Muscle layer of duodenum (tissue), 2 donors: ENCODE results near the gene PSMD7.

Experiments
- H3K27ac ChIP-seq: one replicate; pipeline ENCODE4 v1.7.0; 2013; ENCODE audit warnings: mild to moderate bottlenecking, low read length
- H3K27me3 ChIP-seq: one replicate; pipeline ENCODE4 v1.7.0; 2013; ENCODE audit warnings: low read depth, mild to moderate bottlenecking, control low read depth, low read length
- H3K36me3 ChIP-seq, 2 donors: one replicate each; pipeline ENCODE4 v1.7.0; 2013; ENCODE audit warnings: low read length in 2 of 2, control low read depth in 1 of 2, mild to moderate bottlenecking in 1 of 2; ENCODE audit not compliant: insufficient read depth in 2 of 2, control insufficient read depth in 1 of 2
- H3K4me1 ChIP-seq, 2 donors: one replicate each; pipeline ENCODE4 v1.7.0; 2013; ENCODE audit warnings: low read length in 2 of 2, mild to moderate bottlenecking in 2 of 2, control low read depth in 1 of 2, moderate library complexity in 1 of 2; ENCODE audit not compliant: insufficient read depth in 2 of 2, control insufficient read depth in 1 of 2
- H3K4me3 ChIP-seq, 2 donors: one replicate each; pipeline ENCODE4 v1.7.0; 2013; ENCODE audit warnings: low read length in 2 of 2, low read depth in 1 of 2, mild to moderate bottlenecking in 1 of 2
- H3K9me3 ChIP-seq, 2 donors: one replicate each; pipeline ENCODE4 v1.7.0; 2013; ENCODE audit warnings: low read length in 2 of 2, control low read depth in 1 of 2, mild to moderate bottlenecking in 1 of 2; ENCODE audit not compliant: control insufficient read depth in 1 of 2
- donor health status: healthy.

PSMD7 gene

DNA sequence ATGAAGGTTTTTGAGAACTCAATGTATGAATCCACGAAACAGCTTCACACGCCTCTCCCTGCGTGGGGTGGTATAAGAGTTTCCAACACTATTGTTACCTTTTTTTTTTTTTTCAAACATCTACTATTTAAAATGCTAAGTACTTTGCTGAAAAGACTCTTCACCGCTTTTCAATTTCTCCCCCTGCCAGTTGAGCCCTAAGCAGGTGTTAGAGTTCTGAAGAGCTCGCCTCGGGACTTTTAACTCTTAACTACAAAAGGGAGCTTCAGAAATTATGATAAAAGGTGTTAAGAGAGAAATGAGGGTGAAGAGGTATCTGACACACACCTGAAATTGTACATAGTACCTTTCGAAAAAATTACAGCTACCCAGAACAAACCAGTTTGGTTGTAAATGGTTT, 20.9 kb upstream of the PSMD7 start:
- no peaks in the 10 kb centered on the region for H3K4me1 ChIP-seq
- H3K27ac ChIP-seq: no peak overlapping the region
- no peaks in the 10 kb centered on the region for H3K9me3 ChIP-seq
- H3K27me3 ChIP-seq: no peaks in the 10 kb centered on the region
- H3K36me3 ChIP-seq: no peaks in the 10 kb centered on the region
- H3K4me3 ChIP-seq: no peak overlapping the region

DNA sequence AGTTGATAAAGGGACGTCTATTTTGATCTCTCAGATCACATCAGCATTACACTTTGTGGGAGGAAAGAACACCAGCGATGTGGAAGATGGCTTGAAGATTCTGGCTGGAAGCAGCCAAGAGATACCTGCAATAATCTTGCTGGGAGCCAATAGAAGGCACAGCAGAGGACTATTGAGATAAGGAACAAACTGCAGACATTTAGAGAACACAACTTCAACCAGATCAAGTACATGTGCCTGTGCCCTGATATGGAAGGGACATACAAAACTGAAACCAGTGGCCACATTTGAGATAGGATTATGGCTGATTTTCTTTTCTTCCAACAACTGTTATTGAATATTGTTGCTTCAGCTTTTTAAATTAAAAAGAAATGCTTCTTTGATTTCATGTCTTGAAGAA, 18.6 kb upstream of the PSMD7 start:
- no peak overlapping the region for H3K27ac ChIP-seq
- no peaks in the 10 kb centered on the region for H3K36me3 ChIP-seq
- H3K4me1 ChIP-seq: no peaks in the 10 kb centered on the region
- H3K9me3 ChIP-seq: no peaks in the 10 kb centered on the region
- H3K4me3 ChIP-seq: no peak overlapping the region
- H3K27me3 ChIP-seq: no peaks in the 10 kb centered on the region

DNA sequence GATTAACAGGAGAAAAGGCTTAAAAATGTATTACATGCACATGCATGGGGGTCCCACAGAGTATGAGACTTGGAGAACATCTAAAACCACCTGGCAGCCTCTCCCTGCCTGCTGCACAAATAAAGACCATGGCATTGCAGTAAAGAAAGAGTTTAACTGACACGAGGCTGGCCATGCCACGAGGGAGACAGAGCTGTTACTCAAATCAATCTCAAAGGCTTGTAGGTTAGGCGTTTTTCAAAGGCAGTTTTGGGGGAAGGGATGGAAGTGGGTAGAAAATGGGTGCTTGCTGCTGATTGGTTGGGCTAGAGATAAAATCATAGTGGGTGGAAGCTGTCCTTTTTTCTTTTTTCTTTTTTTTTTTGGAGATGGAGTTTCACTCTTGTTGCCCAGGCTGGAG, 17.3 kb upstream of the PSMD7 start:
- no peaks in the 10 kb centered on the region for H3K27me3 ChIP-seq
- H3K9me3 ChIP-seq: no peaks in the 10 kb centered on the region
- no peaks in the 10 kb centered on the region for H3K36me3 ChIP-seq
- H3K4me1 ChIP-seq: no peaks in the 10 kb centered on the region
- H3K27ac ChIP-seq: no peak overlapping the region
- H3K4me3 ChIP-seq: no peak overlapping the region

DNA sequence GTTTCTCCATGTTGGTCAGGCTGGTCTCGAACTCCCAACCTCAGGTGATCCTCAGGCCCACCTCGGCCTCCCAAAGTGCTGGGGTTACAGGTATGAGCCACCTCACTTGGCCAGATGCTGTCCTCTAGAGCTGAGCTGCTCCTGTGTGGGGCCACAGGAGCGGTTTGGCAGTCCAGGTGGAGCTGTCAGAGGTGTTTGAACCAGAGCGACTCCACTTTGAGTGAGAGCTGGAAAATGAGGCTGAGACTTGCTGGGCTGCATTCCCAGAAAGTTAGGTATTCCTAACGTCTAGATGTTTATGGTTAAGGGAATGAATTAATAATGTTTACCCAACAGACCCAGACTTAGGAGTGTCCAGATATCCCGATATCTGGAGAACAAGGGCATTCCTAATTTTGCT, 16.8 kb upstream of the PSMD7 start:
- Histone ChIP-seq H3K27me3 (no peaks in the 10 kb centered on the region), H3K9me3 (no peaks in the 10 kb centered on the region), H3K4me3 (no peak overlapping the region), H3K36me3 (no peaks in the 10 kb centered on the region), H3K27ac (no peak overlapping the region), H3K4me1 (no peaks in the 10 kb centered on the region)

DNA sequence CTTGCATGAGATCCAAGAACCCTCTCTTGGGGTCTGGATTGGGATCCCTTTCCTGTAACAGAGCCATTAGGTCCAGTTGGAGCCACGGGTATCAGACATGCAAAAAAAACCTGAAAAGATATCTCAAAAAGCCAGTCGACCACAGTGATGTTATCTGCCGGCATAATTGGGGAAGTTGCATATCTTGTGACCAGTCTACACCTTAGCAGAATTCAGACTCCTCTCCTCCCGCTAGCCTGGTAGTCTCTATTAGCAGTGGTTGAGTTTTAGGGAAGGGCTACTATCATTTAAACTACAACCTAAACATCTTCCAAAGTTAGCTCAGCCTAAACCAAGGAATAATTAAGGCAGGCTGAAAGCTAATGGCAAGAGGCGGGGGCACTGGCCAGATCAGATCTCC, 16.2 kb upstream of the PSMD7 start:
- no peaks in the 10 kb centered on the region for H3K36me3 ChIP-seq

DNA sequence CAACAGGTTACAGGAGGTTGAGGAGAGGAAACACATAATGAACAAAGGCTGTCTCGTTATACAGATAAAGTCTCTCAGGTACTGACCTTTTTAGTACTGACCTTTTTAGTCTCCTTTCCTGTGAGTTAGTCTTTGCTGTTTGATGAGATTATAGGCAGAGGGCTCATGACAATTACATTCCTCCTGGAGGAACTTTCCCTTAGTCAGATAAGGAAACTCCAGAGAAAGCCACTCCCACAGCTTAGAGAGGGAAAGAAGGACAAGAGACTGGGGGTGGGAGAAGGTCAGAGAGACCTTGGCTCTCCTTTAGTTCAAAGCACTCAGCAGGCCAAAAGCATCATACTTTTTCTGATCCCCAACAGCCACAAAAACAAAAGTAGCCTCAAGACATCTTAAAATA, 15.3 kb upstream of the PSMD7 start:
- no peaks in the 10 kb centered on the region for H3K36me3 ChIP-seq
- no peaks in the 10 kb centered on the region for H3K27me3 ChIP-seq
- no peak overlapping the region for H3K4me3 ChIP-seq
- H3K9me3 ChIP-seq: no peaks in the 10 kb centered on the region
- H3K27ac ChIP-seq: no peak overlapping the region
- no peaks in the 10 kb centered on the region for H3K4me1 ChIP-seq

More for the DNA sequence above, 16.2 kb upstream of the PSMD7 start:
- H3K27ac ChIP-seq: no peak overlapping the region
- H3K9me3 ChIP-seq: no peaks in the 10 kb centered on the region
- no peak overlapping the region for H3K4me3 ChIP-seq
- no peaks in the 10 kb centered on the region for H3K27me3 ChIP-seq
- no peaks in the 10 kb centered on the region for H3K4me1 ChIP-seq

DNA sequence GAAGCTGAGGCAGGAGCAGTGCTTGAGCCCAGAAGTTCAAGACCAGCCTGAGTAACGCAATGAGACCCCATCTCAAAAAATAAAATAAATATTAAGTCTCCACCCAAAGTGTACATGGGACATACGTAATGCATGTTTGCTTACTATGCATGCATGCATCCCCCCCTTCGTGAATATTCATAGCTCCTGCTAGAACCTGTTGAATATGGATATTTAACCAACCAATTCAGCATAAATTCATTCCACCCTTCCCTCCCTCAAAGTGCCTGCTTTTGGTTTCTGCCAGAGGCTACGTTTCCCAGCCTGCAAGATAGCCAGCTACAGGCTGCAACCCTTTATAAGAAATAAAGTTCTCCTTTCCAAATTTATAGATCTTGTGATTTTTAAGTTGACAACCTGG, 12.9 kb upstream of the PSMD7 start:
- H3K9me3 ChIP-seq: no peaks in the 10 kb centered on the region
- H3K27me3 ChIP-seq: no peaks in the 10 kb centered on the region
- no peak overlapping the region for H3K4me3 ChIP-seq
- H3K36me3 ChIP-seq: no peaks in the 10 kb centered on the region
- H3K4me1 ChIP-seq: no peaks in the 10 kb centered on the region
- no peak overlapping the region for H3K27ac ChIP-seq

DNA sequence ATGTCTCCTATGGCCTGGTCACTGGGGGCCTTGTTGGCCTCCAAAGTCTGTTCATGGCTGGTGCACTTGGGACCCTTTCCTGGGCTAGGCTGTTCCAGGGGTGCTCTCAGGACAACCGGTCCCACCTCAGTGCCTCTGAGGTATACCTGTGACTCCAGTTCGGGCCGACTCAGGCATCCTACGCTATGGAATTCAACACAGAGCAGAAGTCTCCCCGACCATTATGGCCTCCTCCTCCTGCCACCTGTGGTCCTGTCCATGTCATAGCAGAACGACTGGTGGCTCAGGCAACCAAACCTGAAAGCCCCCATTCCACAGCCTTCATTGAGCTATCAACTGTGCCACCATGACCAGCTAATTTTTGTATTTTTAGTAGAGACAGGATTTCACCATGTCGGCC, 8.5 kb upstream of the PSMD7 start:
- Histone ChIP-seq H3K27ac (no peak overlapping the region), H3K4me3 (no peak overlapping the region), H3K27me3 (no peaks in the 10 kb centered on the region), H3K4me1 (no peaks in the 10 kb centered on the region), H3K9me3 (peaks cover 0 to 6% of the 10 kb centered on the region in 2 donors), H3K36me3 (no peaks in the 10 kb centered on the region)

DNA sequence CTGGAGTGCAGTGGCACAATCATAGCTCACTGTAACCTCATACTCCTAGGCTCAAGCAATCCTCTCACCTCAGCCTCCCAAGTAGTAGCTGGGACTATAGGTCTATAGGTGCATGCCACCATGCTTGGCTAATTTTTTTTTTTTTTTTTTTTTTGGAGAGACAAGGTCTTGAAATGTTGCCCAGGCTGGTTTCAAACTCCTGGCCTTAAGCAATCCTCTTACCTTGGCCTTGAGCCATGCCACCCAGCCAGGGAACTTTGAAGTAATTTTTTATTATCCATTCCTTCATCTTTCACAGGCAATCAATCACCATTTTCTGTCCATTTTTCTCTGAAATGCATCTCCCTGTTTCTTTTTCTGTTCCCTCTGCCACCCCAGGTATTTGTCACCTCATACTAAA, 6.3 kb upstream of the PSMD7 start:
- H3K27ac ChIP-seq: no peak overlapping the region
- H3K4me1 ChIP-seq: peaks cover 0 to 5% of the 10 kb centered on the region in 2 donors
- H3K27me3 ChIP-seq: no peaks in the 10 kb centered on the region
- peaks cover 0 to 6% of the 10 kb centered on the region in 2 donors for H3K9me3 ChIP-seq
- no peak overlapping the region for H3K4me3 ChIP-seq
- H3K36me3 ChIP-seq: no peaks in the 10 kb centered on the region

DNA sequence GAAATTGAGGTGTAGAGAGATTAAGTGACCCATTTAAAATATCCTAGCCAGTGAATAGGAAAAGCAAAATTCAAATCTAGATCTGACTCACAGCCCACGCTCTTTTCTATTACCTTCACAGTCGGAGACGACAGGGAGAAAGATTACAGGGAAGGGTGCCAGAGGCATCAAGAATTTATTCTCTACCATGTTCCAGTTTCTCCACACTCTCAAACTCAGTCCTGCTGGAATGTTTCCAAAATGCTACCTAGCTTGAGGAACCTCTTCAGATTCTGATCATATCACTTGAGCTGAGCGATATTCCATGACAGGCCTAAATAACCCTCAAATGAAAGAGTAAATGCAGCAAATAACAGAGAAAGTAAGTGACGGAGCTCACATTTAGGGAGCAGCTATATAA, 5.4 kb upstream of the PSMD7 start:
- Histone ChIP-seq H3K9me3 (peaks cover 0 to 6% of the 10 kb centered on the region in 2 donors), H3K36me3 (no peaks in the 10 kb centered on the region), H3K27me3 (no peaks in the 10 kb centered on the region), H3K4me1 (peaks cover 4 to 11% of the 10 kb centered on the region in 2 donors), H3K27ac (no peak overlapping the region), H3K4me3 (no peak overlapping the region)

DNA sequence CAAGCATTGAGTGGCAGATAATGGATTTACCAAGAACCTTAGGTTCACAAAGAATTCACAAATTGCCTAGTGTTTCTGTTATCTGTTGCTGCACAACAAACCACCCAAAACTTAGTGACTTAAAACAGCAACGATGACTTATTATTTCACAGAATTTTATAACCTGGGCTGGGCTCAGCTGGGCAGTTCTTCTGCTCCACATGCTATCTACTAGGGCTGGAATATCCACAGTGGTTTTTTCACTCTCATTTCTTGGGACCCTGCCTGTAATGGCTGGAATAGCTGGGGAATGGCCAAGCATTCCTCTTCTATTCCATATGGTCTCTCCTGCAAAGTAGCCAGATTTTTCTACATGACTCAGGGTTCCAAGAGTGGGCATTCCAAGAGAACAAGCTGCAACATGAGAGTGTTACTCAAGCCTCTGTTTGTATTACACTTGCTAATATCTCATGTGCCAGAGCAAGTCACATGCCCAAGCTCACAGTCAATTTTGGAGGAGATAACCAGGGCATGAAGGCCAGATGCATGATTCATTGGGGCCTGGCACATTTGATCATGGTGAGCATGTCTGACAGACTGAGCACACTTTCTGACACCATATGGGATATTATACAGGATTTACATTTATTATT, 4.9 kb upstream of the PSMD7 start:
- Histone ChIP-seq H3K27ac (no peak overlapping the region), H3K4me3 (no peak overlapping the region), H3K27me3 (no peaks in the 10 kb centered on the region), H3K36me3 (peaks cover 0 to 1% of the 10 kb centered on the region in 2 donors), H3K9me3 (peaks cover 0 to 6% of the 10 kb centered on the region in 2 donors), H3K4me1 (peaks cover 4 to 11% of the 10 kb centered on the region in 2 donors)

DNA sequence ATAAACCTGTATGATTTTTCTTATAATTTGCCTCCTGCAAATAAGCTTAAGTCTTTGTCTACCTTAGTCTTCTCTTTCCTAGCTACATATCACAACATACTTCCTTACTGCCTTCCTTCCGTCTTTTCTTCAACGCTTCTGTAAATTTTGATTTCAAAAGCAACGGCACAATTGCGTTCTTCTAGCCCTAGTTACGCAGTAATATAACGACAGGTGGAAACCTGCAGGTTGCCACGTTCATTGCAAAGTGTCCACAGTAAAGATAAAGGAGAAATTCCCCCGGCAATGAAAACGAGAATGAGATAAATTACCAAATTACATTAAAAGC, 546 bp upstream of the PSMD7 start:
- H3K9me3 ChIP-seq: peaks cover 0 to 6% of the 10 kb centered on the region in 2 donors
- no peaks in the 10 kb centered on the region for H3K27me3 ChIP-seq
- peaks cover 13 to 21% of the 10 kb centered on the region in 2 donors for H3K36me3 ChIP-seq
- H3K4me3 ChIP-seq: peak overlapping the region; percentile 73 to 97
- H3K27ac ChIP-seq: peak overlapping the region; percentile 94
- H3K4me1 ChIP-seq: peaks cover 11 to 31% of the 10 kb centered on the region in 2 donors
